HFFc6 (cell line): ENCODE data around the gene ATPAF2. TPM values are rescaled to one million over a fixed set of nuclear protein-coding genes. Genes with fewer than 3 reads are reported as not detected.
A peak's percentile ranks its signal among the peaks of the same experiment; 100 is the strongest.

Experiments
- DNase-seq: peaks from one replicate; pipeline ENCODE4 v3.0.0-alpha.2; 2018
- H3K27ac Mint-ChIP-seq: 2 replicates; pipeline ENCODE4 v1.8.0; 2020; ENCODE audit warnings: mild to moderate bottlenecking, mixed read lengths
- H3K27me3 Mint-ChIP-seq: 2 replicates; pipeline ENCODE4 v1.8.0; 2021; ENCODE audit warnings: mild to moderate bottlenecking, moderate library complexity, mixed read lengths; ENCODE audit not compliant: insufficient read depth
- H3K36me3 Mint-ChIP-seq: 2 replicates; pipeline ENCODE4 v1.8.0; 2021; ENCODE audit warnings: low read depth, mixed read lengths
- H3K4me1 Mint-ChIP-seq: 2 replicates; pipeline ENCODE4 v1.8.0; 2020; ENCODE audit warnings: low read depth, mixed read lengths
- H3K4me3 Mint-ChIP-seq: 2 replicates; pipeline ENCODE4 v1.8.0; 2020; ENCODE audit warnings: mild to moderate bottlenecking, moderate library complexity, mixed read lengths
- H3K9me3 Mint-ChIP-seq: 2 replicates; pipeline ENCODE4 v1.8.0; 2020; ENCODE audit warnings: mild to moderate bottlenecking, mixed read lengths
- CTCF ChIP-seq: fragments of 200-600 bp; sonication (generic); IDR thresholded peaks from 2 replicates; pipeline ENCODE4 v1.5.0; 2021; ENCODE audit warnings: antibody characterized with exemption, mild to moderate bottlenecking
- total RNA-seq, 6 experiments: library from RNA; stranded (reverse); fragmentation: NEBNext Ultra II Directional; extraction: Animal tissue kit (Norgen Biotek cat#: 25700); gene quantifications; 2 replicates in 1 of 6; 3 replicates in 5 of 6; pipeline ENCODE4 v1.2.3, GENCODE V29; 2021

ATPAF2 gene
- total RNA-seq, 6 experiments from 2014 or later, result 21.5 to 28.4 (median 23.1) TPM

DNA sequence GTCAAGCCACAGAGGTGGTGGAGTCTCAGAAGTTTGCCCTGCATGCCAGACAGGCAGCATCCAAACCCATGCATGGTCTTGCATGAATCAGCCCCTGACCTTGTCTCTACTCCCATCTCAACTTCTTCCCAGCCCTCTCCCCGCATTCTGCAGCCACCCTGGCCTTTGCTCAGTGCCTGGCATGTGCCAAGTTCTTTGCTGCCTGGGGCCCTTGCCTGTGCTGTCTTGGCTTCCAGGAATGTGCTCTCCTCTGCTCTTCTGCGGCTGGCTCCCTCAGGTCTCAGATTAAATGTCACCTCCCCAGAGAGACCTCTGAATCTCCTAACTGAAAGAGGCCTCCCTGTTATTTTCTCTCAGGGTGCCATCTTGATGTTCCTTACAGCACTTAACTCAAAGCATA is 48.7 kb downstream of the ATPAF2 start:
- peak overlapping the region; percentile 96 for H3K27ac Mint-ChIP-seq

GRCh38 chr17:17989618-17990017 is 49.4 kb downstream of the ATPAF2 start:
- peaks cover 32% of the 10 kb centered on the region for H3K4me1 Mint-ChIP-seq
- no peak for TF ChIP-seq CTCF
- no peak overlapping the region for H3K4me3 Mint-ChIP-seq
- no peaks in the 10 kb centered on the region for H3K36me3 Mint-ChIP-seq
- no peaks in the 10 kb centered on the region for H3K9me3 Mint-ChIP-seq
- DNase-seq, result no peak
- no peaks in the 10 kb centered on the region; the same call in 1 of the 2 replicates for H3K27me3 Mint-ChIP-seq
- H3K27ac Mint-ChIP-seq, result peak overlapping the region; percentile 96

More for the DNA sequence above, 48.7 kb downstream of the ATPAF2 start:
- Mint-ChIP-seq H3K4me3 (peak overlapping the region; percentile 11; the same call in 1 of the 2 replicates), H3K9me3 (no peaks in the 10 kb centered on the region), H3K27me3 (no peaks in the 10 kb centered on the region; the same call in 1 of the 2 replicates), H3K36me3 (no peaks in the 10 kb centered on the region), H3K4me1 (peaks cover 37% of the 10 kb centered on the region)
- peak; percentile 23 for DNase-seq
- TF ChIP-seq CTCF, result no peak

DNA sequence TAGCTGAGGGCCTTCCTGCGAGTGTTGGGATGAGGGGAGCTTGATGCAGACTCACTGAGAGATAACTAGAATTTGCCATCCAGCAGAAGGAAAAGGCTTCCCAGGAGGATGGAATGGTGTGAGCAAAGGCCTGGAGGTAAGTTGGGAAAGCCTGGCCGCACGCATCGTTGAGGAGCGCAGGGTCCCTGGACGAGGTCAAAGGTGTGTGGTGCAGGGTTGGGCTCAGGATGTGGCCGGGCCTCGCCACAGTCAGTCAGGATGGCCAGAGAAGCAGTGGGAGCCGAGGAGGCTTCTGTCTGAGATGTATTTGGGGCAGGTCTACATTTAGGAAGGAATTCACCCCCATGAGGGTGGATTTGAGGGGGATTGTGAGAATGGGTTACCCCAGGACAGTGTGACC is 49.9 kb downstream of the ATPAF2 start:
- Mint-ChIP-seq H3K27me3 (no peaks in the 10 kb centered on the region; the same call in 1 of the 2 replicates), H3K4me1 (peaks cover 28% of the 10 kb centered on the region), H3K36me3 (no peaks in the 10 kb centered on the region), H3K27ac (peak overlapping the region; percentile 43), H3K9me3 (no peaks in the 10 kb centered on the region), H3K4me3 (no peak overlapping the region)
- DNase-seq, result no peak
- TF ChIP-seq CTCF, result no peak

GRCh38 chr17:17988427-17988945 is 50.5 kb downstream of the ATPAF2 start:
- Mint-ChIP-seq H3K27me3 (no peaks in the 10 kb centered on the region; the same call in 1 of the 2 replicates), H3K36me3 (no peaks in the 10 kb centered on the region), H3K27ac (no peak overlapping the region), H3K4me1 (peaks cover 26% of the 10 kb centered on the region), H3K9me3 (no peaks in the 10 kb centered on the region), H3K4me3 (no peak overlapping the region)
- TF ChIP-seq CTCF, result no peak
- DNase-seq, result no peak

DNA sequence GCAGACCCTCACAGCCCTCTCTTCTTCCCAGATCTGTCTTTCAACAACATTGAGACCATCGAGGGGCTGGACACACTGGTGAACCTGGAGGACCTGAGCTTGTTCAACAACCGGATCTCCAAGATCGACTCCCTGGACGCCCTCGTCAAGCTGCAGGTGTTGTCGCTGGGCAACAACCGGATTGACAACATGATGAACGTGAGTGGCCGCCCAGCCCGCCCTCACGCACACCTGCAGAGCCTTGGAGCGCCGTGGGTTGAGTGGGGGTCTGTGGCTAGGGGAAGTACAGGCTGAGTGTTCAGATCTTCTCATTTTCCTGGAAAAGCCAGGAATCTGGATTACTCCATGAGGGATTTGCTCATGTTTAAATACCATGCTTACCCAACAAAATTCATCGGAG is 51.1 kb downstream of the ATPAF2 start:
- no peak for TF ChIP-seq CTCF
- no peaks in the 10 kb centered on the region for H3K9me3 Mint-ChIP-seq
- DNase-seq, result no peak
- no peaks in the 10 kb centered on the region for H3K36me3 Mint-ChIP-seq
- no peak overlapping the region for H3K27ac Mint-ChIP-seq
- H3K4me1 Mint-ChIP-seq, result peaks cover 20% of the 10 kb centered on the region
- no peak overlapping the region for H3K4me3 Mint-ChIP-seq
- H3K27me3 Mint-ChIP-seq, result no peaks in the 10 kb centered on the region; the same call in 1 of the 2 replicates
